Measurements from ENCODE around the gene DIO2.

Gene DIO2

DNA sequence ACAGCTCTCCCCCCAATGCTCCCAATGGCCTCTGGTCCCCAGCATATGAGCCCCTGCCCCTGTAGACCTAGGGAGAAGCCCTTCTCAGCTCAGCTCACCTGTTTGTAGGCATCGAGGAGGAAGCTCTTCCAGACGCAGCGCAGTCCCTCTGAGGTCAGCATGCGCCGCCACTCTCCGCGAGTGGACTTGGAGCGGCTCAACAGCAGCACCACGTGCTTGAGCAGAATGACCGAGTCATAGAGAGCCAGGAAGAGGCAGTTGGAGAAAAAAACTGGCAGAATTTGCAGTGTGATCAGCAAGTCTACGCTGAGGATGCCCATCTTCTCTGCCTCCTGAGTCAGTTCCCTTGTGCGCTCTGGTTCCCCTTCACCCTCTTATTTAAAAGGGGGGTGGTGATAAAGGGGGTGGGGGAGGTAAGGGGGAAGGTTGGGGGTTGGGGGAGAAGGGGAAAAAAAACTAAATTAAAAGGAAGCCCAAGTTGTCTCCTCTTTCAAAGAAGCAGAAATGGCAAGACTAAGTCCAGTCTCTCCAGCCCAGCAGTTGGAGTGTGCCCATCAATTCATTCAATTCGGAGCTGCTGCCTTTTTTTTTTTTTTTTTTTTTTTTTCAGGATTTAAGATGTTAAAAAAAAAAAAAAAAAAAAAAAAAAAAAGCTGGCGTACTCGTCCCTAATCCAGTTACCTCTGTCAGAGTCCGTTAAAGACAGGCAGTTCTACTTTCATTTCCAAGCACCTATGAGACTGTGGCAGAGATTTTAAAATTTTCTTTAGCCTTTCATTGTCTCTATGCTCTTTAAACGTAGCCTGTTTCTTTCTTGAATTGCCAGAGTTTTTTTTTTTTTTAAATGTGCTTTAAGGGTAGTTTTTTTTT is at the start of gene DIO2:
Gene DIO2, minus strand, starts transcription at position 352 of the 870 bp plus-strand sequence. Its CDS starts 32 bp downstream, at position 320.
- Histone ChIP-seq H3K9ac (ENCODE audit: low read length) (no peak within 1 kb of the TSS), H3K9me3 (replicated peaks; ENCODE audit: insufficient read depth, low read length) (no peaks in the 10 kb centered on the region)
- no peak for DNase-seq

DNA sequence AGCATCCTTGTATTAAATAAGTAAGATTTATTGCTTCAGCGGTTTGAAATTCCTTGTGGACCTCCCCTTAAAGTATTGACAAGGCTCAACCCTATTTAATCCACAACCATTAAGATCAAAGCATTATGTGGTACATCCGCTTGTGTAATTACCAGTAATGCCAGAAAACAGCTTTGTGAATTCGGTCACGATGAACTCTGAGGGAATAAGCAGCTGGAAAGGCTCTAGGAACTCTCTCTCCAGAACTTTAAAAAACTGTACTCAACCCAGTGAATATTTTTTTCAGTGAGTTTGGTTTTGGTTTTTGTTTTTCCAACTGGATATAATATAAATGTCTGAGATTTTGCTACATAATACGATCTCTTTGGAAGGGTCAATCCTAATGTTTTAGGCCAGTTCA is 49.3 kb upstream of the DIO2 start:
- H3K27me3 ChIP-seq (replicated peaks; ENCODE audit: insufficient read depth, low read length) = no peaks in the 10 kb centered on the region
- no peaks in the 10 kb centered on the region for H3K79me2 ChIP-seq (ENCODE audit: low read length)
- no peaks in the 10 kb centered on the region for H3K4me1 ChIP-seq (ENCODE audit: low read length)
- no peak overlapping the region for H3K27ac ChIP-seq (ENCODE audit: low read length)
- no peak overlapping the region for H3K4me3 ChIP-seq (ENCODE audit: low read length)
- no peaks in the 10 kb centered on the region for H4K20me1 ChIP-seq (ENCODE audit: insufficient read depth, low read length)
- TF ChIP-seq, protein P1, sequence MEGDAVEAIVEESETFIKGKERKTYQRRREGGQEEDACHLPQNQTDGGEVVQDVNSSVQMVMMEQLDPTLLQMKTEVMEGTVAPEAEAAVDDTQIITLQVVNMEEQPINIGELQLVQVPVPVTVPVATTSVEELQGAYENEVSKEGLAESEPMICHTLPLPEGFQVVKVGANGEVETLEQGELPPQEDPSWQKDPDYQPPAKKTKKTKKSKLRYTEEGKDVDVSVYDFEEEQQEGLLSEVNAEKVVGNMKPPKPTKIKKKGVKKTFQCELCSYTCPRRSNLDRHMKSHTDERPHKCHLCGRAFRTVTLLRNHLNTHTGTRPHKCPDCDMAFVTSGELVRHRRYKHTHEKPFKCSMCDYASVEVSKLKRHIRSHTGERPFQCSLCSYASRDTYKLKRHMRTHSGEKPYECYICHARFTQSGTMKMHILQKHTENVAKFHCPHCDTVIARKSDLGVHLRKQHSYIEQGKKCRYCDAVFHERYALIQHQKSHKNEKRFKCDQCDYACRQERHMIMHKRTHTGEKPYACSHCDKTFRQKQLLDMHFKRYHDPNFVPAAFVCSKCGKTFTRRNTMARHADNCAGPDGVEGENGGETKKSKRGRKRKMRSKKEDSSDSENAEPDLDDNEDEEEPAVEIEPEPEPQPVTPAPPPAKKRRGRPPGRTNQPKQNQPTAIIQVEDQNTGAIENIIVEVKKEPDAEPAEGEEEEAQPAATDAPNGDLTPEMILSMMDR (IDR thresholded peaks at IDR 0.05; ENCODE audit: low read length) = no peak
- TF ChIP-seq EZH2 (optimal IDR thresholded peaks at IDR 0.05; ENCODE audit: low read depth, low read length) (no peak), EZH2phosphoT487 (IDR thresholded peaks at IDR 0.05; ENCODE audit: low read length) (no peak)
- no peak overlapping the region for H3K9ac ChIP-seq (ENCODE audit: low read length)
- no peaks in the 10 kb centered on the region for H3K9me3 ChIP-seq (replicated peaks; ENCODE audit: insufficient read depth, low read length)
- H3K4me2 ChIP-seq (ENCODE audit: low read depth, low read length) = no peak overlapping the region
- H3F3A ChIP-seq (ENCODE audit: insufficient read depth, low read length) = no peaks in the 10 kb centered on the region
- H3K36me3 ChIP-seq (replicated peaks; ENCODE audit: insufficient read depth, low read length) = no peaks in the 10 kb centered on the region
- DNase-seq = no peak
- no peaks in the 10 kb centered on the region for H3K9me2 ChIP-seq (replicated peaks; ENCODE audit: insufficient read depth, low read length)
- H2AFZ ChIP-seq (ENCODE audit: low read length) = no peak overlapping the region

More for the DNA sequence above, at the start of gene DIO2:
- TF ChIP-seq EZH2phosphoT487 (IDR thresholded peaks at IDR 0.05; ENCODE audit: low read length) (no peak), EZH2 (optimal IDR thresholded peaks at IDR 0.05; ENCODE audit: low read depth, low read length) (no peak)
- TF ChIP-seq, protein P1 (IDR thresholded peaks at IDR 0.05; ENCODE audit: low read length) = no peak
- H3K27ac ChIP-seq (ENCODE audit: low read length) = no peak within 1 kb of the TSS
- H3K4me1 ChIP-seq (ENCODE audit: low read length) = no peaks in the 10 kb centered on the region
- no peak within 1 kb of the TSS for H2AFZ ChIP-seq (ENCODE audit: low read length)
- no peaks in the 10 kb centered on the region for H3K79me2 ChIP-seq (ENCODE audit: low read length)
- no peaks in the 10 kb centered on the region for H4K20me1 ChIP-seq (ENCODE audit: insufficient read depth, low read length)
- no peaks in the 10 kb centered on the region for H3F3A ChIP-seq (ENCODE audit: insufficient read depth, low read length)
- no peaks in the 10 kb centered on the region for H3K9me2 ChIP-seq (replicated peaks; ENCODE audit: insufficient read depth, low read length)
- no peaks in the 10 kb centered on the region for H3K36me3 ChIP-seq (replicated peaks; ENCODE audit: insufficient read depth, low read length)
- peak within 1 kb of the TSS; percentile 34; the same call in 1 of the 2 replicates for H3K4me2 ChIP-seq (ENCODE audit: low read depth, low read length)
- H3K27me3 ChIP-seq (replicated peaks; ENCODE audit: insufficient read depth, low read length) = no peaks in the 10 kb centered on the region
- H3K4me3 ChIP-seq (ENCODE audit: low read length) = no peak within 1 kb of the TSS; the same call in 1 of the 2 replicates

DNA sequence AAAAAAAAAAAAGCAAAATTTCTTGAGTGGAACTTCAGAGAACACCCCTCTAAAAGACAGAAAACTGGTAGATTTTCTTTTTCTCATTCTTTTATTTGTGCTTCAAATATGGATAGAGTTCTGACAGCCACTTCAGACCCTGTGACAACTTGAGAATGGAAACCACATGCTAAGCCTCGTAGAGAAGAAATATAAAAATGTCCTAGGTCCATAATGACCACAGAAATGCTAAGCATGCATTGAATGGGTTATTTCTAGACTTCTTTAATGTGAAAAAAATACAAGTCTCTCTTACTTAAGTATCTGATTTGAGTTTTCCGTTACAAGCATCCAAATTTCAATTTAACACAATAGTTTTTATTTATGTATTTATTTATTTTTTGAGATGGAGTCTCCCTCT is 28.3 kb upstream of the DIO2 start:
- no peak for DNase-seq
- no peaks in the 10 kb centered on the region for H3K9me2 ChIP-seq (replicated peaks; ENCODE audit: insufficient read depth, low read length)
- H3K4me3 ChIP-seq (ENCODE audit: low read length) = no peak overlapping the region
- H3K27ac ChIP-seq (ENCODE audit: low read length) = no peak overlapping the region
- H3F3A ChIP-seq (ENCODE audit: insufficient read depth, low read length) = no peaks in the 10 kb centered on the region
- H3K79me2 ChIP-seq (ENCODE audit: low read length) = no peaks in the 10 kb centered on the region
- no peak overlapping the region for H2AFZ ChIP-seq (ENCODE audit: low read length)
- no peaks in the 10 kb centered on the region for H3K4me1 ChIP-seq (ENCODE audit: low read length)
- H3K4me2 ChIP-seq (ENCODE audit: low read depth, low read length) = no peak overlapping the region
- H3K9ac ChIP-seq (ENCODE audit: low read length) = no peak overlapping the region
- no peaks in the 10 kb centered on the region for H4K20me1 ChIP-seq (ENCODE audit: insufficient read depth, low read length)
- H3K36me3 ChIP-seq (replicated peaks; ENCODE audit: insufficient read depth, low read length) = no peaks in the 10 kb centered on the region
- no peaks in the 10 kb centered on the region for H3K27me3 ChIP-seq (replicated peaks; ENCODE audit: insufficient read depth, low read length)
- no peaks in the 10 kb centered on the region for H3K9me3 ChIP-seq (replicated peaks; ENCODE audit: insufficient read depth, low read length)
- TF ChIP-seq, protein P1 (IDR thresholded peaks at IDR 0.05; ENCODE audit: low read length) = no peak
- TF ChIP-seq EZH2 (optimal IDR thresholded peaks at IDR 0.05; ENCODE audit: low read depth, low read length) = no peak
- TF ChIP-seq EZH2phosphoT487 (IDR thresholded peaks at IDR 0.05; ENCODE audit: low read length) = no peak
